Endothelial cell of umbilical vein (primary cell): ENCODE data around the gene BSPRY. TPM values are rescaled to one million over a fixed set of nuclear protein-coding genes. Genes with fewer than 3 reads are reported as not detected.
A peak's percentile ranks its signal among the peaks of the same experiment; 100 is the strongest.
"Not testable (repeated sequence)": the region's sequence is repeated elsewhere in the genome, so short reads cannot be mapped to it uniquely, and the experiment has no call there.

Experiments
- BruUV-seq: library from RNA; stranded (reverse); fragments of 400-500 nt; replicated peaks from 2 replicates; lab custom pipeline; 2021; lab: Mats Ljungman, UMichigan
- CTCF ChIA-PET: fragments of 300-600, 350-600 bp; sonication (Branson Sonifier 250); formaldehyde crosslinking; loops from one replicate; lab custom pipeline; 2021; ENCODE audit warnings: antibody characterized with exemption, inconsistent platforms; lab: Charles Lee
- POLR2A ChIA-PET: fragments of 300-600, 350-600 bp; sonication (Branson Sonifier 250); formaldehyde crosslinking; loops from one replicate; lab custom pipeline; 2021; ENCODE audit warnings: antibody characterized with exemption, inconsistent platforms; lab: Charles Lee
- DNase-seq: peaks from one replicate; pipeline ENCODE4 v3.0.0-alpha.2; 2011; ENCODE audit warnings: low read depth, low spot score
- FAIRE-seq: peaks from 2 replicates; lab custom pipeline; 2011; peaks lifted over from hg19 to GRCh38; lab: Jason Lieb, UNC
- H2AFZ ChIP-seq: 2 replicates; pipeline ENCODE4 v1.6.0; 2012; ENCODE audit warnings: low read depth, low read length, control low read depth, inconsistent platforms
- H3K27ac ChIP-seq: 2 replicates; pipeline ENCODE4 v1.5.1; 2011; ENCODE audit warnings: low read depth, mild to moderate bottlenecking, control low read depth, low read length, moderate library complexity; ENCODE audit not compliant: insufficient read depth
- H3K27me3 ChIP-seq, 2 experiments: 2 replicates each; pipeline versions ENCODE4 v1.6.0 to v1.6.1; 2011; ENCODE audit warnings: low read length in 2 of 2, mixed read lengths in 1 of 2; ENCODE audit not compliant: control insufficient read depth in 2 of 2, insufficient read depth in 2 of 2
- H3K36me3 ChIP-seq, 2 experiments: 2 replicates in 1 of 2; 3 replicates in 1 of 2; pipeline ENCODE4 v1.5.1; 2011; ENCODE audit warnings: low read length in 2 of 2, mild to moderate bottlenecking in 1 of 2, moderate library complexity in 1 of 2; ENCODE audit not compliant: control insufficient read depth in 2 of 2, insufficient read depth in 2 of 2; ENCODE audit errors: extremely low read depth in 1 of 2
- H3K4me1 ChIP-seq: 3 replicates; pipeline ENCODE4 v1.5.1; 2011; ENCODE audit warnings: mild to moderate bottlenecking, low read length; ENCODE audit not compliant: control insufficient read depth, insufficient read depth; ENCODE audit errors: extremely low read depth
- H3K4me2 ChIP-seq: 2 replicates; pipeline ENCODE4 v1.6.1; 2011; ENCODE audit warnings: low read length, control low read depth, mixed read lengths; ENCODE audit not compliant: insufficient read depth
- H3K4me3 ChIP-seq, 3 experiments: fragments of 200-600 bp in 1 of 3; sonication (generic), shearing (Covaris generic) in 1 of 3; replicated peaks in 1 of 3; 2 replicates each; pipeline ENCODE4 v1.5.1; 2011 to 2016; ENCODE audit warnings: control low read depth in 3 of 3, low read length in 3 of 3, mild to moderate bottlenecking in 2 of 3, inconsistent platforms in 1 of 3, low read depth in 1 of 3, moderate library complexity in 1 of 3; ENCODE audit not compliant: insufficient read depth in 1 of 3
- H3K79me2 ChIP-seq: 2 replicates; pipeline ENCODE4 v1.6.0; 2012; ENCODE audit warnings: low read length, inconsistent platforms; ENCODE audit not compliant: control insufficient read depth, insufficient read depth
- H3K9ac ChIP-seq: replicated peaks from 2 replicates; pipeline ENCODE3; 2011; ENCODE audit warnings: low read length, control low read depth; ENCODE audit not compliant: insufficient read depth; ENCODE audit errors: extremely low read depth
- H3K9me1 ChIP-seq: replicated peaks from 3 replicates; pipeline ENCODE4 v1.6.0; 2011; ENCODE audit warnings: mild to moderate bottlenecking, low read length; ENCODE audit not compliant: control insufficient read depth, insufficient read depth; ENCODE audit errors: extremely low read depth
- H3K9me3 ChIP-seq: replicated peaks from 2 replicates; pipeline ENCODE4 v1.5.1; 2012; ENCODE audit warnings: low read length, inconsistent platforms; ENCODE audit not compliant: control insufficient read depth, insufficient read depth
- H4K20me1 ChIP-seq: replicated peaks from 2 replicates; pipeline ENCODE3; 2011; ENCODE audit warnings: mild to moderate bottlenecking, low read length; ENCODE audit not compliant: control insufficient read depth, insufficient read depth; ENCODE audit errors: extremely low read depth
- CTCF ChIP-seq, 2 donors: IDR thresholded peaks; 1 replicate in 1 of 2; 2 replicates in 1 of 2; pipeline ENCODE4 v1.5.1; 2011; ENCODE audit warnings: low read length in 2 of 2, mild to moderate bottlenecking in 2 of 2, moderate library complexity in 2 of 2, control low read depth in 1 of 2, inconsistent platforms in 1 of 2, low read depth in 1 of 2; ENCODE audit not compliant: insufficient read depth in 1 of 2; ENCODE audit errors: extremely low read depth in 1 of 2
- FOS ChIP-seq: IDR thresholded peaks from 2 replicates; pipeline ENCODE4 v1.6.1; 2011; ENCODE audit warnings: mild to moderate bottlenecking, low read length, moderate library complexity, borderline replicate concordance; ENCODE audit not compliant: insufficient read depth
- MAX ChIP-seq: IDR thresholded peaks from 2 replicates; pipeline ENCODE4 v1.6.1; 2011; ENCODE audit not compliant: insufficient read depth, insufficient read length
- MYC ChIP-seq: IDR thresholded peaks from one replicate; pipeline ENCODE4 v1.6.1; 2011; ENCODE audit warnings: mild to moderate bottlenecking, low read depth, low read length
- POLR2AphosphoS5 ChIP-seq: IDR thresholded peaks from 2 replicates; pipeline ENCODE4 v1.6.1; 2012; ENCODE audit warnings: low read depth, mild to moderate bottlenecking, control low read depth, low read length, moderate library complexity; ENCODE audit not compliant: insufficient read depth
- dilution Hi-C: fragments of 300-500 bp; cut with MboI; formaldehyde crosslinking; loops from one replicate; pipeline ENCODE4 v1.15.0; 2019; ENCODE audit warnings: low sequenced_read_pairs; ENCODE audit not compliant: extremely low pct_ligation_motif_present
- intact Hi-C: fragments of 100-400 bp; cut with micrococcal nuclease; formaldehyde crosslinking; loops from one replicate; pipeline ENCODE4 v1.10.0; 2022
- polyA plus RNA-seq, 4 experiments: library from polyadenylated mRNA; depleted of rRNA in 3 of 4; stranded (reverse) in 3 of 4; unstranded in 1 of 4; fragments of >200 nt; gene quantifications; 2 replicates each; pipeline versions ENCODE4 v1.2.1 to v1.2.3, GENCODE V29; 2011 to 2012; ENCODE audit warnings: missing spikeins in 1 of 4
- total RNA-seq: library from RNA; stranded (reverse); gene quantifications from 2 replicates; pipeline ENCODE4 v1.2.3, GENCODE V29; 2021

BSPRY gene
- total and polyA plus RNA-seq, 2 donors (not counting 3 experiments of a cell fraction or from before 2014, with no cell fraction given): not detected

GRCh38 chr9:113406873-113407511, 57.7 kb downstream of the BSPRY start:
- H3K9me3 ChIP-seq, dilution Hi-C loops, H3K9ac ChIP-seq, H3K27me3 ChIP-seq, H4K20me1 ChIP-seq, BruUV-seq, H3K36me3 ChIP-seq, H3K27ac ChIP-seq, H3K4me1 ChIP-seq, H3K9me1 ChIP-seq, H3K4me3 ChIP-seq, H2AFZ ChIP-seq, H3K4me2 ChIP-seq: not testable (repeated sequence)
- peak; percentile 61 to 77 for TF ChIP-seq CTCF (IDR thresholded peaks at IDR 0.05; ENCODE audit: extremely low read depth in 1 of 2, insufficient read depth in 1 of 2, low read depth in 1 of 2, low read length in 2 of 2)
- FAIRE-seq (peak; percentile 83), DNase-seq (peak; percentile 73)
- peaks cover 21% of the 10 kb centered on the region for H3K79me2 ChIP-seq
- ChIA-PET CTCF (interaction anchor here (1.2 to 4.8 kb wide), 4 partner anchors 9 to 132 kb away, joined by 3 to 24 read pairs (median 9); partner anchors contain the start of genes CDC26 and PRPF4), POLR2A (interaction anchor here (0.7 kb wide), 1 partner anchor 69 kb away, joined by 3 read pairs; no protein-coding TSS in a partner anchor)
- intact Hi-C loops: loop anchor here (1.0 kb wide), 2 partner anchors 98 to 133 kb away; no protein-coding TSS in a partner anchor

GRCh38 chr9:113409481-113409880, 60.1 kb downstream of the BSPRY start:
- ChIA-PET POLR2A (interaction anchor here (0.9 to 1.4 kb wide), 9 partner anchors 8 to 246 kb away, joined by 3 to 9 read pairs (median 4); partner anchors contain the start of genes ALAD, CDC26 and PRPF4), CTCF (interaction anchor here (0.7 to 1.7 kb wide), 10 partner anchors 8 to 248 kb away, joined by 3 to 18 read pairs (median 7); partner anchors contain the start of genes ALAD, CDC26 and PRPF4)
- no peaks in the 10 kb centered on the region for H3K9me3 ChIP-seq
- peaks cover 21% of the 10 kb centered on the region for H3K79me2 ChIP-seq
- H3K4me3 ChIP-seq: peak overlapping the region; percentile 18 to 98 (median 92)
- peaks cover 9% of the 10 kb centered on the region for H3K4me1 ChIP-seq
- no peak for TF ChIP-seq MAX
- no peak for TF ChIP-seq POLR2AphosphoS5
- TF ChIP-seq CTCF (IDR thresholded peaks at IDR 0.05; ENCODE audit: extremely low read depth in 1 of 2, insufficient read depth in 1 of 2, low read depth in 1 of 2, low read length in 2 of 2): no peak
- TF ChIP-seq FOS: no peak
- no peak for TF ChIP-seq MYC
- H3K4me2 ChIP-seq: peak overlapping the region; percentile 85
- H3K27me3 ChIP-seq: no peaks in the 10 kb centered on the region
- no peaks in the 10 kb centered on the region for H3K9me1 ChIP-seq
- DNase-seq (peak; percentile 7), FAIRE-seq (no peak)
- H4K20me1 ChIP-seq: no peaks in the 10 kb centered on the region
- H2AFZ ChIP-seq: no peak overlapping the region
- no TSS peak for BruUV-seq
- dilution Hi-C loops (no loop called here), intact Hi-C loops (no loop called here)
- H3K36me3 ChIP-seq: peaks cover 4 to 5% of the 10 kb centered on the region in 2 experiments
- H3K27ac ChIP-seq: peak overlapping the region; percentile 84
- H3K9ac ChIP-seq: peak overlapping the region; percentile 99
